WERI-Rb-1 (cell line): ENCODE measurements around the gene MX2.
A peak's percentile ranks its signal among the peaks of the same experiment; 100 is the strongest.

Experiments used
- DNase-seq: peaks from one replicate; pipeline ENCODE4 v3.0.0-alpha.2; 2020
- H3K27ac ChIP-seq: fragments of 250-450 bp; sonication (Bioruptor Pico); 2 replicates; pipeline ENCODE4 v1.5.1; 2020; ENCODE audit warnings: mild to moderate bottlenecking, moderate library complexity
- H3K27me3 ChIP-seq: fragments of 250-450 bp; sonication (Bioruptor Pico); 2 replicates; pipeline ENCODE4 v1.5.1; 2021; ENCODE audit warnings: mild to moderate bottlenecking, low read depth, moderate library complexity; ENCODE audit not compliant: insufficient read depth, severe bottlenecking
- H3K36me3 ChIP-seq: fragments of 250-450 bp; sonication (Bioruptor Pico); 2 replicates; pipeline ENCODE4 v1.5.1; 2020; ENCODE audit warnings: mild to moderate bottlenecking, moderate library complexity
- H3K4me3 ChIP-seq: 2 replicates; pipeline ENCODE4 v1.5.1; 2011; ENCODE audit warnings: low read depth, mild to moderate bottlenecking, control low read depth, low read length
- H3K9me3 ChIP-seq: fragments of 250-450 bp; sonication (Bioruptor Pico); 2 replicates; pipeline ENCODE4 v1.5.1; 2021; ENCODE audit warnings: mild to moderate bottlenecking, moderate library complexity; ENCODE audit not compliant: severe bottlenecking
- TF ChIP-seq, protein P1 (sequence below): IDR thresholded peaks from 2 replicates; pipeline ENCODE4 v1.5.1; 2011; ENCODE audit warnings: low read depth, mild to moderate bottlenecking, control low read depth, inconsistent platforms, low read length

The MX2 gene

DNA sequence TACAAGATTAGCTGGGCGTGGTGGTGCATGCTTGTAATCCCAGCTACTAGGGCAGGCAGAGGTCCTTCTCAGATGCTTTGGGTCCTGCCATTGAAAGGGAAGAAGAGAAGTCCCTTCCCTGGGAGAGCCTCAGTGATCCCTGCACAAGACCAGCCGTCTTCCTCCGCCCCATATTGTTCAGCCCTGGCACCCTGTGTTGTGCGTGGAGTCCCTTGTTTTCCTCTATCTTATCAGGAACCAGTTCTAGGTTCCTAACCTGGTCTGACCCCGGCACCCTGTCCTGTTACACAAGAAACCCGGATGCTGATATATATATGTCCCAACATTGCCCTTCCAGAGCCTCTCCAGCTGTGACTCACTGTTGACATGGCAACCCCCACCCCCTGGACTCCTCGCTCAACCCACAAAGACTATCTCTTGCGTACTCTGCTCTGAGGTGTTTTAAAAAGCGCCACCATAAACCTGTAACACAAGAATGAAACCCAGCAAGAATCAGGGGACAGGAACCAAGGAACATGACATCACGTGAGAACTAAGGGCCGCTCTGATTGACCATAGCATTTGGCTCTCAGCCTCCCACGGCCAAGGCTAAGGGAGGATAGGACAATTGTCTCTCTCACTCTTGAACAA, 4.8 kb downstream of the MX2 start:
- DNase-seq: no peak
- Histone ChIP-seq H3K27ac (no peak overlapping the region), H3K4me3 (no peak overlapping the region), H3K27me3 (no peaks in the 10 kb centered on the region), H3K36me3 (no peaks in the 10 kb centered on the region), H3K9me3 (no peaks in the 10 kb centered on the region)
- TF ChIP-seq, protein P1, sequence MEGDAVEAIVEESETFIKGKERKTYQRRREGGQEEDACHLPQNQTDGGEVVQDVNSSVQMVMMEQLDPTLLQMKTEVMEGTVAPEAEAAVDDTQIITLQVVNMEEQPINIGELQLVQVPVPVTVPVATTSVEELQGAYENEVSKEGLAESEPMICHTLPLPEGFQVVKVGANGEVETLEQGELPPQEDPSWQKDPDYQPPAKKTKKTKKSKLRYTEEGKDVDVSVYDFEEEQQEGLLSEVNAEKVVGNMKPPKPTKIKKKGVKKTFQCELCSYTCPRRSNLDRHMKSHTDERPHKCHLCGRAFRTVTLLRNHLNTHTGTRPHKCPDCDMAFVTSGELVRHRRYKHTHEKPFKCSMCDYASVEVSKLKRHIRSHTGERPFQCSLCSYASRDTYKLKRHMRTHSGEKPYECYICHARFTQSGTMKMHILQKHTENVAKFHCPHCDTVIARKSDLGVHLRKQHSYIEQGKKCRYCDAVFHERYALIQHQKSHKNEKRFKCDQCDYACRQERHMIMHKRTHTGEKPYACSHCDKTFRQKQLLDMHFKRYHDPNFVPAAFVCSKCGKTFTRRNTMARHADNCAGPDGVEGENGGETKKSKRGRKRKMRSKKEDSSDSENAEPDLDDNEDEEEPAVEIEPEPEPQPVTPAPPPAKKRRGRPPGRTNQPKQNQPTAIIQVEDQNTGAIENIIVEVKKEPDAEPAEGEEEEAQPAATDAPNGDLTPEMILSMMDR: no peak

DNA sequence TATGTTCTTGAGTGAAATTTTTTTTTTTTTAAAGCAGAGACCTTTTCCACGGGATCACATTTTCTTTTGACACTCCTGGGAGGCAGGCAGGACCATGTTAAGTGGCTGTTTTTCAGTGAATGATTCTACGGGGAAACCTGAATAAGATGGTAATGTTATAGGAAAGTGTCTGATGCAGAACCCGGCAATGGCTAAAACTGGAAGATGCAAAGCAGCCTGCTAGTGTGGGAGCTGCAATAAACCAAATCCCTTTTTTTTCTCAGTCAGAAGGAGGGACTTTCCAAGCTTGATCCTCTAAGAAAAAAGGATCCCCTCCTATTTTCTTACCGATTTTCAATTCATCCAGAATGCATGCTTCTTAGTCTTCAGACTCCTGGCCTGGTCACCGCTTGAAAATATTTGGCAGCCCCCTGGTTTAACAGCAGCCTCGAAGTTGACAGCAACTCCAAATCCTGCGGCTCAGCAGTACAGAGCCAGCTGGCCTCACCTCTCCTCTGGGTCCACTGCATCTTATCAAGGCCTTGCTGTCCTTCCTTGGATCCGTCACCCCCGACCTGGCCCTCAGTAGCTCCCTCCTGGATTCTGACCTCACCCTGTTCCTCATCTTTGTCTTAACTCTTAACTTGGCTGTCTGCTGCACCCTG, 5.6 kb downstream of the MX2 start:
- Histone ChIP-seq H3K27me3 (no peaks in the 10 kb centered on the region), H3K27ac (no peak overlapping the region), H3K9me3 (no peaks in the 10 kb centered on the region), H3K4me3 (no peak overlapping the region), H3K36me3 (no peaks in the 10 kb centered on the region)
- TF ChIP-seq, protein P1: no peak
- peak; percentile 30 for DNase-seq

DNA sequence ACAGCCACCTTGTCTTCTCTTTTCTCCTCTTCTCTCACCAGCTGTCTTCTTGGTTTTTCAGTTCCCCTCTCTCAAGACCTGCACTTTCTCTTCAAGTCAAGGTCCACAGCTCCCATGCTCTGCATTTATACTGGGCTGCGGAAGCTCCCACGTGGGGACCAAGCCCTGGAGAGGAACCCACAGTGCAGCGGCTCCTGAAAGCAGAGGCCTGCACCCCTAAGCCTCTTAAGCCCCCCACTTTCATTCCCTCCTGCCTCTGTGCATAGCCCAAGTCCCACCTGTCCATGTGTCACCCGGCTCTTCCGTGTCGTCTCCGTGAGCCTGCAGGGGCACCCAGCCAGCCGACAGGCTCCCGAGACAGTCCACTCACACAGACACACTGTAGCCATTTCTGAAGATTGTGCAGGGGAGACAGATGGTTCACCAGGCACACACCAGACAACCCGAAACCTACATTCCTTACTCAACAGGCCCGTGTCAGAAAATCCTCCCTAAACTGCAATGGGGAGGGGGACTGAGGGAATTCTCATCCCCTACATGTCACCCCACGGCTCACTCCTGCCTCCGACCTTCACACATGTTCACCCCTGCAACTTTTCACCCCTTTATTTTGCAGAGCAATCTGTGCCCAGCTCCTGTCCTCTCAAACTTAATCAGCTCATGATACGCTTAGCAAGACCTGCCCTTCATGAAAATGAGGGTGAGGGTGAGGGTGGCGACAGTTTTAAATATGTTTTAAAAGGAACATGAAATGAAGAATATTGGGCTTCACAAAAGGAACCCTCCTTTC, 6.3 kb downstream of the MX2 start:
- Histone ChIP-seq H3K36me3 (no peaks in the 10 kb centered on the region), H3K27me3 (no peaks in the 10 kb centered on the region), H3K27ac (no peak overlapping the region), H3K9me3 (no peaks in the 10 kb centered on the region), H3K4me3 (no peak overlapping the region)
- no peak for DNase-seq
- TF ChIP-seq, protein P1: no peak

DNA sequence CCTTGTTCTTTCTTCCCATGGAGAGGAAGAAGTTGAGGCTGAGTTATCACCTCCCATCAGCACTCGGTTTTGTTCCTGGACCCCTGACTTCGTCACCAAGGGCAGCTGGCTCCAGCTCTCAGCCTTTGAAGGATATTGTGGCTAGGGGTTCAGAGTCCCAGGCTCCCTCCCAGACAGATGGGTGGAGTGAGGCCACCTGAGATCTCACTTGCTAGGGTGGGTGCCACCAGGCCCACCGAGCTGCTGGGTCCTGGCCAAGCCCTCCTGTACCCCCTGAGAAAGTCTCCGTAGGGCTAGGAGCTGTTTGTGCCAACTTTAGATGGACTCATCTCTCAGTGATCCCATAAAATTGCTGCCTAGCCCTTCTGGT, 6.9 kb downstream of the MX2 start:
- DNase-seq: no peak
- TF ChIP-seq, protein P1: no peak
- H3K9me3 ChIP-seq: no peaks in the 10 kb centered on the region
- H3K4me3 ChIP-seq: no peak overlapping the region
- no peak overlapping the region for H3K27ac ChIP-seq
- no peaks in the 10 kb centered on the region for H3K27me3 ChIP-seq
- no peaks in the 10 kb centered on the region for H3K36me3 ChIP-seq

DNA sequence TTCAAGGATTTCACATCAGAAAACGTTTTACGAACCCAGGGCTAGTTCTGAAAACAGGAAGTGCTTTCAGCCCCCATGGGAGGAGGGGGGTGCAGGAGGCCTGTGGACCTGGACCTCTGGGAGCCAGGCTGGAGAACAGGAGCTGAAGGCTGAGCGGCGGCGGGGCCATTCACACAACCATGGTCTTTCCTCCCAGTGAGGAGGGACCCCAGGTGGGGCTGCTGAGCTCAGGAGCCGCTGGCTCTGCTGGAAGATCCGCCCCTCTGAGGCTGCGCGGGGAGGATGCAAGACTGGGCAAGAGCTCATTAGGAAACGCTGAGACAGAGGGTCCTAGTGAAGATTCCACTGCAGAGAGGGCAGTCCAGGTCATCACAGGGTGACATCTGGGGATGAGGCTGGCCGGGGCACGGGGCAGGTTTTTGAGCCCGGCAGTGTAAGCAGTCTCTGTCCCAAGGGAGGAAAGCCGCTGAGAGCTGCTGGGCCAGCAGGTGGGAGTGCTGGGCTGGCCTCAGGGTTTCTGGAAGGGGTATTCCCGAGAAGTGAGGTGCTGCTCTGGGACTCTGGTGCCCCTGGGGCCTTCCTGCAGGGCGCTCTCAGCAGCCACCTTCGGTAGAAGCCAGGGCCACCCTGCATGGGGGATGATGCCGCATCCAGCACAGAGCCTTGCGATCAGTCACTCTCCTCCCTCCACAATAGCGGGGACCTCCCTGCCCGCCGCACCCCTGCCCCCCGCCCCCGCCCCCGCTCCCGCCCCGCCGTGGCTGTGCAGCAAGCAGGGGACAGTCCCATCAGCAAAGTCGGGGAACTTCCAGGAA, 7.5 kb downstream of the MX2 start:
- DNase-seq: peak; percentile 81
- Histone ChIP-seq H3K4me3 (no peak overlapping the region), H3K36me3 (no peaks in the 10 kb centered on the region), H3K27me3 (no peaks in the 10 kb centered on the region), H3K9me3 (no peaks in the 10 kb centered on the region), H3K27ac (no peak overlapping the region)
- TF ChIP-seq, protein P1: peak; percentile 64
